SK-N-SH (cell line): ENCODE measurements around the gene EIF4E. TPM values are rescaled to one million over a fixed set of nuclear protein-coding genes. Genes with fewer than 3 reads are reported as not detected.

Experiments used
- CTCF ChIA-PET: fragments of 300-600, 350-600 bp; formaldehyde crosslinking; extraction: SDS; loops from one replicate; lab custom pipeline; 2021; lab: Yijun Ruan, JAX
- POLR2A ChIA-PET: fragments of 350-600 bp; sonication (Branson Sonifier 250); formaldehyde crosslinking; extraction: SDS; loops from one replicate; lab custom pipeline; 2020; ENCODE audit warnings: antibody characterized with exemption, inconsistent platforms; lab: Yijun Ruan, JAX
- DNase-seq: peaks from one replicate; pipeline ENCODE4 v3.0.0; 2012
- H2AFZ ChIP-seq: fragments of 200-600 bp; sonication (generic); 2 replicates; pipeline ENCODE4 v1.8.1; 2016; ENCODE audit warnings: antibody characterized with exemption, mild to moderate bottlenecking, low read depth
- H3F3A ChIP-seq: fragments of 200-600 bp; sonication (generic); replicated peaks from 2 replicates; pipeline ENCODE3; 2016; ENCODE audit warnings: antibody characterized with exemption, mild to moderate bottlenecking; ENCODE audit not compliant: insufficient read depth
- H3K27ac ChIP-seq, 2 experiments: fragments of 200-500 bp in 1 of 2; fragments of 200-600 bp in 1 of 2; sonication (Bioruptor generic) in 1 of 2; sonication (generic), shearing (Covaris generic) in 1 of 2; 2 replicates each; pipeline versions ENCODE4 v1.5.1 to v1.6.1; 2014 to 2016; ENCODE audit warnings: low read depth in 2 of 2, inconsistent platforms in 1 of 2, low read length in 1 of 2, mild to moderate bottlenecking in 1 of 2, mixed read lengths in 1 of 2
- H3K27me3 ChIP-seq: fragments of 200-600 bp; sonication (generic), shearing (Covaris generic); 2 replicates; pipeline ENCODE4 v1.6.1; 2016; ENCODE audit warnings: mixed run types; ENCODE audit not compliant: insufficient read depth
- H3K36me3 ChIP-seq, 2 experiments: fragments of 200-500 bp in 1 of 2; fragments of 200-600 bp in 1 of 2; sonication (Bioruptor generic) in 1 of 2; sonication (generic) in 1 of 2; replicated peaks in 1 of 2; 2 replicates each; pipeline versions ENCODE3 to v1.5.1; 2014 to 2016; ENCODE audit warnings: low read length in 1 of 2, mild to moderate bottlenecking in 1 of 2; ENCODE audit not compliant: insufficient read depth in 2 of 2, control insufficient read depth in 1 of 2
- H3K4me1 ChIP-seq, 2 experiments: fragments of 200-500 bp in 1 of 2; fragments of 200-600 bp in 1 of 2; sonication (Bioruptor generic) in 1 of 2; sonication (generic), shearing (Covaris generic) in 1 of 2; 2 replicates each; pipeline versions ENCODE4 v1.5.1 to v1.6.1; 2014 to 2016; ENCODE audit warnings: low read depth in 1 of 2, low read length in 1 of 2, mixed run types in 1 of 2; ENCODE audit not compliant: insufficient read depth in 2 of 2, control insufficient read depth in 1 of 2
- H3K4me2 ChIP-seq: fragments of 200-600 bp; sonication (generic), shearing (Covaris generic); 2 replicates; pipeline ENCODE4 v1.6.1; 2017; ENCODE audit warnings: mixed run types
- H3K4me3 ChIP-seq, 2 experiments: fragments of 200-500 bp in 1 of 2; fragments of 200-600 bp in 1 of 2; sonication (Bioruptor generic) in 1 of 2; sonication (generic), shearing (Covaris generic) in 1 of 2; 2 replicates each; pipeline versions ENCODE4 v1.5.1 to v1.8.1; 2014 to 2016; ENCODE audit warnings: low read depth in 2 of 2, inconsistent platforms in 1 of 2, low read length in 1 of 2, mild to moderate bottlenecking in 1 of 2, mixed read lengths in 1 of 2, moderate library complexity in 1 of 2
- H3K79me2 ChIP-seq: fragments of 200-600 bp; sonication (generic); 2 replicates; pipeline ENCODE4 v1.8.1; 2017; ENCODE audit warnings: mild to moderate bottlenecking; ENCODE audit not compliant: insufficient read depth
- H3K9ac ChIP-seq: fragments of 200-600 bp; sonication (generic); 2 replicates; pipeline ENCODE4 v1.6.1; 2017; ENCODE audit warnings: mixed run types
- H3K9me2 ChIP-seq: fragments of 200-600 bp; sonication (generic); 2 replicates; pipeline ENCODE4 v1.6.1; 2017; ENCODE audit warnings: mixed run types
- H3K9me3 ChIP-seq: fragments of 200-600 bp; sonication (generic); 2 replicates; pipeline ENCODE4 v1.6.1; 2017; ENCODE audit warnings: mixed run types, mild to moderate bottlenecking, moderate library complexity
- H4K20me1 ChIP-seq: fragments of 200-600 bp; sonication (generic); 2 replicates; pipeline ENCODE4 v1.6.1; 2017; ENCODE audit warnings: mild to moderate bottlenecking, mixed run types; ENCODE audit not compliant: insufficient read depth
- ELF1 ChIP-seq: IDR thresholded peaks from 2 replicates; pipeline ENCODE4 v1.4.0; 2012
- EP300 ChIP-seq, 2 experiments: IDR thresholded peaks; 2 replicates each; pipeline versions ENCODE4 v1.4.0 to v1.6.1; 2012; ENCODE audit warnings: borderline replicate concordance in 1 of 2, low read depth in 1 of 2, low read length in 1 of 2
- EZH2phosphoT487 ChIP-seq: fragments of 200-600 bp; sonication (generic); IDR thresholded peaks from 2 replicates; pipeline ENCODE4 v1.6.1; 2017; ENCODE audit warnings: low read depth, mixed run types, mild to moderate bottlenecking, antibody characterized with exemption, moderate library complexity, borderline replicate concordance
- FOSL2 ChIP-seq: IDR thresholded peaks from 2 replicates; pipeline ENCODE4 v1.4.0; 2012; ENCODE audit warnings: low read depth, mild to moderate bottlenecking, moderate library complexity, borderline replicate concordance
- FOXJ3 ChIP-seq: sonication (generic); formaldehyde crosslinking; IDR thresholded peaks from 2 replicates; pipeline ENCODE4 v1.5.1; 2020; ENCODE audit warnings: mild to moderate bottlenecking, missing genetic modification reagents
- FOXM1 ChIP-seq: IDR thresholded peaks from 2 replicates; pipeline ENCODE4 v1.4.0; 2012; ENCODE audit warnings: low read depth, mild to moderate bottlenecking
- JUND ChIP-seq: IDR thresholded peaks from 2 replicates; pipeline ENCODE4 v1.4.0; 2012
- MEF2A ChIP-seq: IDR thresholded peaks from 2 replicates; pipeline ENCODE4 v1.4.0; 2012; ENCODE audit warnings: low read depth, borderline replicate concordance
- NRF1 ChIP-seq: IDR thresholded peaks from 2 replicates; pipeline ENCODE4 v1.6.1; 2012; ENCODE audit warnings: low read depth, mild to moderate bottlenecking, low read length
- POLR2AphosphoS5 ChIP-seq: IDR thresholded peaks from 2 replicates; pipeline ENCODE4 v1.6.1; 2012; ENCODE audit warnings: low read depth, low read length
- RCOR1 ChIP-seq: fragments of 150-350 bp; IDR thresholded peaks from 2 replicates; pipeline ENCODE4 v1.6.1; 2017; ENCODE audit warnings: antibody characterized with exemption, low read length
- SIN3A ChIP-seq: IDR thresholded peaks from 2 replicates; pipeline ENCODE4 v1.6.1; 2012; ENCODE audit warnings: low read depth, mild to moderate bottlenecking, low read length, moderate library complexity, borderline replicate concordance
- SMC3 ChIP-seq: IDR thresholded peaks from 2 replicates; pipeline ENCODE4 v1.6.1; 2012; ENCODE audit warnings: low read depth, low read length, improper control_type of control experiment
- YY1 ChIP-seq: IDR thresholded peaks from 2 replicates; pipeline ENCODE4 v1.4.0; 2012; ENCODE audit warnings: low read depth, mild to moderate bottlenecking
- WGBS: methylation state at CpG from one replicate; pipeline ENCODE4 v1.1.6; 2017; ENCODE audit warnings: low lambda C conversion rate; 5-methylcytosine and 5-hydroxymethylcytosine counted together
- polyA plus RNA-seq, 3 experiments: library from polyadenylated mRNA; depleted of rRNA; stranded (reverse); fragments of >200 nt; gene quantifications; 2 replicates each; pipeline ENCODE4 v1.2.3, GENCODE V29; 2012
- TF ChIP-seq, protein P1 (sequence below): fragments of 200-600 bp; sonication (generic); IDR thresholded peaks from 2 replicates; pipeline ENCODE4 v1.6.1; 2017; ENCODE audit warnings: antibody characterized with exemption, mild to moderate bottlenecking, moderate library complexity
- TF ChIP-seq, protein P2 (sequence below): IDR thresholded peaks from 2 replicates; pipeline ENCODE4; 2012
- TF ChIP-seq, protein P3 (sequence below): fragments of 150-350 bp; IDR thresholded peaks from 2 replicates; pipeline ENCODE4 v1.6.1; 2016; ENCODE audit warnings: mild to moderate bottlenecking, low read depth, low read length

EIF4E gene
- polyA plus RNA-seq, 1 of the 3 experiments (the other 2 are of a cell fraction): 59.8 TPM

DNA sequence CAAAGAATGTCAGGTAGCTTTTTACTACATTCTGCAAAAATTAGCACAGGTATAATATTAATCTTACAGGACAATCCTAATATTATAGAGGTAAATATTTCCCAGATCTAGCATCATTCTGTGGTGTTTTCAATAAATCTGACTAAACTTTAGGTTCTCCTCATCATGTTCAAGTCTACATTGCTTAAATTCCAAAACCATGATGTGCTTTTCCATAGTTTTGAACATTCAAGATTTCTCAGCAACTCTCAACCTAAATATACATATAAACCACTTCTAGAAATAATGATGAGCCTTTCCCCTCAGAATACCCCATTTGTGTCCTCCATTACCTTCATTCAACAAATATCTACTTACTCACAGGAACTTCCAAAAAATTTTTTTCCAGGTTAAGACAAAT, 23.1 kb downstream of the EIF4E start:
- peaks cover 6 to 27% of the 10 kb centered on the region in 2 experiments for H3K36me3 ChIP-seq
- CTCF ChIA-PET: no interaction called here
- H3K9ac ChIP-seq: no peak overlapping the region
- H3K9me2 ChIP-seq: no peaks in the 10 kb centered on the region
- peaks cover 68% of the 10 kb centered on the region for H4K20me1 ChIP-seq
- H3K9me3 ChIP-seq: no peaks in the 10 kb centered on the region
- no peak overlapping the region for H3K4me3 ChIP-seq
- peaks cover 4 to 25% of the 10 kb centered on the region in 2 experiments; a peak in 3 of 4 replicates for H3K4me1 ChIP-seq
- TF ChIP-seq FOSL2 (peak; percentile 6; the same call in 1 of the 2 replicates), JUND (0 out of 2 replicates have a peak, but pooled peaks have one; percentile 12), FOXJ3 (CRISPR knock-in tag) (no peak), ELF1 (no peak), SIN3A (no peak), NRF1 (no peak)
- TF ChIP-seq, protein P1, sequence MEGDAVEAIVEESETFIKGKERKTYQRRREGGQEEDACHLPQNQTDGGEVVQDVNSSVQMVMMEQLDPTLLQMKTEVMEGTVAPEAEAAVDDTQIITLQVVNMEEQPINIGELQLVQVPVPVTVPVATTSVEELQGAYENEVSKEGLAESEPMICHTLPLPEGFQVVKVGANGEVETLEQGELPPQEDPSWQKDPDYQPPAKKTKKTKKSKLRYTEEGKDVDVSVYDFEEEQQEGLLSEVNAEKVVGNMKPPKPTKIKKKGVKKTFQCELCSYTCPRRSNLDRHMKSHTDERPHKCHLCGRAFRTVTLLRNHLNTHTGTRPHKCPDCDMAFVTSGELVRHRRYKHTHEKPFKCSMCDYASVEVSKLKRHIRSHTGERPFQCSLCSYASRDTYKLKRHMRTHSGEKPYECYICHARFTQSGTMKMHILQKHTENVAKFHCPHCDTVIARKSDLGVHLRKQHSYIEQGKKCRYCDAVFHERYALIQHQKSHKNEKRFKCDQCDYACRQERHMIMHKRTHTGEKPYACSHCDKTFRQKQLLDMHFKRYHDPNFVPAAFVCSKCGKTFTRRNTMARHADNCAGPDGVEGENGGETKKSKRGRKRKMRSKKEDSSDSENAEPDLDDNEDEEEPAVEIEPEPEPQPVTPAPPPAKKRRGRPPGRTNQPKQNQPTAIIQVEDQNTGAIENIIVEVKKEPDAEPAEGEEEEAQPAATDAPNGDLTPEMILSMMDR: no peak
- H3K79me2 ChIP-seq: peaks cover 100% of the 10 kb centered on the region
- H3K27ac ChIP-seq: peak overlapping the region in 1 of 2 experiments; percentile 54; a peak in 2 of 4 replicates
- H3K27me3 ChIP-seq: no peaks in the 10 kb centered on the region
- H3F3A ChIP-seq: peaks cover 3% of the 10 kb centered on the region
- DNase-seq: no peak
- no peak overlapping the region for H2AFZ ChIP-seq
- no peak overlapping the region for H3K4me2 ChIP-seq
- POLR2A ChIA-PET: no interaction called here

DNA sequence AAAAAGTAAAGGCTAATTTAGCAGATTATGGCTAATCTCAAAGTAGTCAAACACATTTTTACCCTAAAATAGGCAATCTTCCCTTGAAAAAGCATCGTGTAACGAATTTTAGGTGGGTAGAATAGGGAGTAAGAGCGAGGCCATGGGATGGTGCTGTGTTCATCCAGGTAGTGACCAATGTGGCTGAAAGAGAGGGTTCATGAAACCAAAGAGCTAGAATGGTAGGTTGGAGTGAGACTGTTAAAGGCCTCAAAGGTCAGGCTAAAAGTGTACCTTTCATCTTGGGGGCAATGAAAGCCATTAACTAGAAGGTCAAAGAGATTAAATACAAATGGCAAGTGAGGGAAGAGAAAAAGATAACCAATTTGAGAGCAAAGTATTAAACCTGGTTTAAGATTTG, 23.6 kb downstream of the EIF4E start:
- TF ChIP-seq POLR2AphosphoS5 (no peak), FOXM1 (no peak), SMC3 (no peak), YY1 (no peak), JUND (no peak), EP300 (IDR thresholded peaks at IDR 0.05; ENCODE audit: borderline replicate concordance in 1 of 2, low read depth in 1 of 2, low read length in 1 of 2) (no peak), ELF1 (no peak), MEF2A (no peak), RCOR1 (no peak), EZH2phosphoT487 (no peak)
- TF ChIP-seq, protein P2, sequence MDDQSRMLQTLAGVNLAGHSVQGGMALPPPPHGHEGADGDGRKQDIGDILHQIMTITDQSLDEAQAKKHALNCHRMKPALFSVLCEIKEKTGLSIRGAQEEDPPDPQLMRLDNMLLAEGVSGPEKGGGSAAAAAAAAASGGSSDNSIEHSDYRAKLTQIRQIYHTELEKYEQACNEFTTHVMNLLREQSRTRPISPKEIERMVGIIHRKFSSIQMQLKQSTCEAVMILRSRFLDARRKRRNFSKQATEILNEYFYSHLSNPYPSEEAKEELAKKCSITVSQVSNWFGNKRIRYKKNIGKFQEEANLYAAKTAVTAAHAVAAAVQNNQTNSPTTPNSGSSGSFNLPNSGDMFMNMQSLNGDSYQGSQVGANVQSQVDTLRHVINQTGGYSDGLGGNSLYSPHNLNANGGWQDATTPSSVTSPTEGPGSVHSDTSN: no peak
- TF ChIP-seq, protein P1: no peak
- TF ChIP-seq, protein P3, sequence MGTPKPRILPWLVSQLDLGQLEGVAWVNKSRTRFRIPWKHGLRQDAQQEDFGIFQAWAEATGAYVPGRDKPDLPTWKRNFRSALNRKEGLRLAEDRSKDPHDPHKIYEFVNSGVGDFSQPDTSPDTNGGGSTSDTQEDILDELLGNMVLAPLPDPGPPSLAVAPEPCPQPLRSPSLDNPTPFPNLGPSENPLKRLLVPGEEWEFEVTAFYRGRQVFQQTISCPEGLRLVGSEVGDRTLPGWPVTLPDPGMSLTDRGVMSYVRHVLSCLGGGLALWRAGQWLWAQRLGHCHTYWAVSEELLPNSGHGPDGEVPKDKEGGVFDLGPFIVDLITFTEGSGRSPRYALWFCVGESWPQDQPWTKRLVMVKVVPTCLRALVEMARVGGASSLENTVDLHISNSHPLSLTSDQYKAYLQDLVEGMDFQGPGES: no peak
- Histone ChIP-seq H3K27ac (peak overlapping the region in 1 of 2 experiments; percentile 54; a peak in 1 of 4 replicates), H3K36me3 (peaks cover 10 to 33% of the 10 kb centered on the region in 2 experiments), H3K4me2 (no peak overlapping the region), H3K9me3 (no peaks in the 10 kb centered on the region), H4K20me1 (peaks cover 63% of the 10 kb centered on the region), H3K9ac (no peak overlapping the region), H3F3A (peaks cover 3% of the 10 kb centered on the region), H2AFZ (no peak overlapping the region), H3K4me1 (peaks cover 4 to 19% of the 10 kb centered on the region in 2 experiments; a peak in 3 of 4 replicates), H3K9me2 (no peaks in the 10 kb centered on the region), H3K27me3 (no peaks in the 10 kb centered on the region), H3K4me3 (no peak overlapping the region), H3K79me2 (peaks cover 100% of the 10 kb centered on the region)
- DNase-seq: no peak
- CTCF ChIA-PET: no interaction called here
- WGBS: 100% methylated on average over 3 of the region's 3 CpGs
- POLR2A ChIA-PET: no interaction called here
